ENCODE results near the gene HOXD10. TPM values are rescaled to one million over a fixed set of nuclear protein-coding genes. Genes with fewer than 3 reads are reported as not detected.

HOXD10 gene
- polyA plus RNA-seq, 4 donors: 0.09 TPM; not detected in 3

DNA sequence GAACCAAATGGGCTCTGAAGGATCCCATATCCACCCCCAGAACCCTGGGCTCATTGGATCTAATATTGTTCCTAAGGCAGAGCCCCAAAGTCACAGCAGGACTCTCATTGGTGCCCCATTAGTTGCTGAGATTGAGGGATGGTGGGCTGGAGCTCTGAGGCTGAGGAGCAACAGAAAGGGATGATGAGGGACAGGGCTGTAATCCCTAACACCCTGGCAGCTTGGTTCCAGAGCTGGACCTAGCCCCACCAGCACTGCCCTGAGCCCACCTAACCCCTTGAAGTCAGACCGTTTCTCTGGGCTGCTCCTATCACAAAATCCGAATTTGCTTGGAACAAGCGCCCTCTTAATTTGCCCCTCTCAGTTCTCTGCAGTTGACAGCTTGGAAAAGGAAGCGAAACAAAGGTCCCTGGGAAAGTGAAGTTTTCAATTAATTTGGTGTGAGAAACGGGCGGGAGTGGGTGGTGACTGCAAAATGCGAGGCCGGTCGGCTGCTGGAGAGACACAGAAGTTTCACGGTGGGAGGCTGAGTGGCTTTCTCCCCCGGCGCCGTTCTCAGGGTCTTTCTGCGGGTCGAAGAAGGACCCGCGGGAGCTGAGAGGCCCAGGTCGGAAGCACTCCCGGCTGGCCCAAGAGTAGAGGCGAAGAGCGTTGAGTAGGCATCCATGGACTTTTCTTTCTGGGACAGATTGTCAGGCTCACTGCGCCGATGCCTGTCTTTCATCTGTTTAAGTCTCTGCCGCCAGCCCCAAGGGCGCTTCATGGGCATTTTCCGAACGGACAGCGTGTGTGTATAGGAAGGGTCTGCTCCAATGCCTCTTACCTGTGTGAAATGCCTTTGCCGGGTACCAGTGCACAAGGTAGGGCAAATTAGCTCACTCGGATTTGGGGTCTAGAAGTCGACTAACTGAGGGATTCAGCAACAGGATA is 25.0 kb upstream of the HOXD10 start:
- no peak for DNase-seq
- H3K4me1 ChIP-seq (ENCODE audit: control insufficient read depth in 3 of 3, insufficient read depth in 2 of 3, low read depth in 1 of 3, low read length in 2 of 3): peaks cover 0 to 11% (median 0%) of the 10 kb centered on the region in 3 donors
- H3K4me3 ChIP-seq (ENCODE audit: low read depth in 1 of 3, low read length in 3 of 3): no peak overlapping the region
- no peak overlapping the region for H3K27ac ChIP-seq (ENCODE audit: low read depth in 1 of 3, low read length in 2 of 3)
- FAIRE-seq: no peak
- 5 to 7% (median 6%) methylated on average over 31 of the region's 31 CpGs for WGBS, 3 donors
- H3K9me3 ChIP-seq (ENCODE audit: control insufficient read depth in 2 of 2, insufficient read depth in 1 of 2, low read depth in 1 of 2, low read length in 1 of 2): peaks cover 0 to 4% of the 10 kb centered on the region in 2 donors
- H3K36me3 ChIP-seq (ENCODE audit: control insufficient read depth in 3 of 3, insufficient read depth in 2 of 3, low read depth in 1 of 3, low read length in 3 of 3): no peaks in the 10 kb centered on the region
- peaks cover 19 to 94% (median 68%) of the 10 kb centered on the region in 3 donors for H3K27me3 ChIP-seq (ENCODE audit: control insufficient read depth in 3 of 3, insufficient read depth in 3 of 3, low read length in 3 of 3)

DNA sequence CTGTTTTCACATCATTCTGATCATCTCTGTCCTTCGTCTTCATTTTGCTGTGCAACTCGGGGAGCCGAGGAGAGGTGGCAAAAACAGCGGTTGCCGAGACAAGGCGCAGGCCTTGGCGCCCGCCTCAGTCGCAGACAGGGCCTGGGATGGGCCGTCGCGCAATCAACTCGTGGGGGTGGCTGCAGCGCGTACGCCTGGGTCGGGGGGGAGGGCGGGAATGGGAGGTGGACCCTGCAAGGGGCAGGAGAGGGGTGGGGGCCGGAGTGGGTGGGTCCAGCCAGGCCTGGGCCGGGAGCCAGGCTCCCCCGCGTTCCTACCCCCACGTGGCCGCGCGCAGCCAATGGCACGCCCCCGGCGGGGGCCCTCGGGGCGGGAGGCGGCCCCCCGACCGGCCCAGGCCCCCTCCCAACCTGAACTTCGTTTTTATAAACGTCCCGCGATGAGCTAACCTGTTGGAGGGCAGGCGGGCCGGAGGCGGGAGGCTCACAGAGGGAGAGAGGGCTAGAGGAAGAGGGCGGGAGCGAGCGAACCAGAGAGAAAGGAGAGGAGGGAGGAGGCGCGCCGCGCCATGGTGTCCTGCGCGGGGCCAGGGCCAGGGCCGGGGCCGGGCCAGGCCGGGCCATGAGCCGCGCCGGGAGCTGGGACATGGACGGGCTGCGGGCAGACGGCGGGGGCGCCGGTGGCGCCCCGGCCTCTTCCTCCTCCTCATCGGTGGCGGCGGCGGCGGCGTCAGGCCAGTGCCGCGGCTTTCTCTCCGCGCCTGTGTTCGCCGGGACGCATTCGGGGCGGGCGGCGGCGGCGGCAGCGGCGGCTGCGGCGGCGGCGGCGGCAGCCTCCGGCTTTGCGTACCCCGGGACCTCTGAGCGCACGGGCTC is 24.1 kb upstream of the HOXD10 start, which contains the start of gene HOXD13:
Gene HOXD13, plus strand, starts transcription at position 452 of the 875 bp plus-strand sequence. Its CDS starts 170 bp downstream, at position 622.
- no peaks in the 10 kb centered on the region for H3K36me3 ChIP-seq (ENCODE audit: control insufficient read depth in 3 of 3, insufficient read depth in 2 of 3, low read depth in 1 of 3, low read length in 3 of 3)
- H3K27me3 ChIP-seq (ENCODE audit: control insufficient read depth in 3 of 3, insufficient read depth in 3 of 3, low read length in 3 of 3): peaks cover 19 to 94% (median 73%) of the 10 kb centered on the region in 3 donors
- H3K27ac ChIP-seq (ENCODE audit: low read depth in 1 of 3, low read length in 2 of 3): no peak within 1 kb of the TSS
- H3K4me1 ChIP-seq (ENCODE audit: control insufficient read depth in 3 of 3, insufficient read depth in 2 of 3, low read depth in 1 of 3, low read length in 2 of 3): peaks cover 0 to 20% (median 3%) of the 10 kb centered on the region in 3 donors
- 2 to 6% (median 4%) methylated on average over 60 to 95 of the region's 95 CpGs for WGBS, 3 donors
- peaks cover 0 to 4% of the 10 kb centered on the region in 2 donors for H3K9me3 ChIP-seq (ENCODE audit: control insufficient read depth in 2 of 2, insufficient read depth in 1 of 2, low read depth in 1 of 2, low read length in 1 of 2)
- no peak for FAIRE-seq
- H3K4me3 ChIP-seq (ENCODE audit: low read depth in 1 of 3, low read length in 3 of 3): peak within 1 kb of the TSS in 1 of 3 donors; percentile 41
- peak in 1 of 2 donors; percentile 54 for DNase-seq

DNA sequence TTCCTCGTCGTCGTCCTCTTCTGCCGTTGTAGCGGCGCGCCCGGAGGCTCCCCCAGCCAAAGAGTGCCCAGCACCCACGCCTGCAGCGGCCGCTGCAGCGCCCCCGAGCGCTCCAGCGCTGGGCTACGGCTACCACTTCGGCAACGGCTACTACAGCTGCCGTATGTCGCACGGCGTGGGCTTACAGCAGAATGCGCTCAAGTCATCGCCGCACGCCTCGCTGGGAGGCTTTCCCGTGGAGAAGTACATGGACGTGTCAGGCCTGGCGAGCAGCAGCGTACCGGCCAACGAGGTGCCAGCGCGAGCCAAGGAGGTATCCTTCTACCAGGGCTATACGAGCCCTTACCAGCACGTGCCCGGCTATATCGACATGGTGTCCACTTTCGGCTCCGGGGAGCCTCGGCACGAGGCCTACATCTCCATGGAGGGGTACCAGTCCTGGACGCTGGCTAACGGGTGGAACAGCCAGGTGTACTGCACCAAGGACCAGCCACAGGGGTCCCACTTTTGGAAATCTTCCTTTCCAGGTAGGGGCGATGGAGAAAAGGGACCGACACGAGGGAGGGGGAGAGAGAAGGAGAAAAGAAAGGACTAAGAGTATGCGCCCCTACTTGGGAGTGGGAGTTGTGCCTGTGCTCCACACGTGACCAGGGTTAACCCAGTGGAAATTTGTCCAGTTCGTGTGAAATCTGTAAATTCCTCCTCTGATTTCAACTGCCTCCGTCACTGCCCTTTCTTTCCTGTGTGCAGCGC is 23.3 kb upstream of the HOXD10 start:
- H3K36me3 ChIP-seq (ENCODE audit: control insufficient read depth in 3 of 3, insufficient read depth in 2 of 3, low read depth in 1 of 3, low read length in 3 of 3): no peaks in the 10 kb centered on the region
- H3K4me3 ChIP-seq (ENCODE audit: low read depth in 1 of 3, low read length in 3 of 3): peak overlapping the region in 1 of 3 donors; percentile 41
- no peak overlapping the region for H3K27ac ChIP-seq (ENCODE audit: low read depth in 1 of 3, low read length in 2 of 3)
- FAIRE-seq (no peak), DNase-seq (peak in 1 of 2 donors; percentile 48)
- peaks cover 15 to 94% (median 73%) of the 10 kb centered on the region in 3 donors for H3K27me3 ChIP-seq (ENCODE audit: control insufficient read depth in 3 of 3, insufficient read depth in 3 of 3, low read length in 3 of 3)
- peaks cover 0 to 2% of the 10 kb centered on the region in 2 donors for H3K9me3 ChIP-seq (ENCODE audit: control insufficient read depth in 2 of 2, insufficient read depth in 1 of 2, low read depth in 1 of 2, low read length in 1 of 2)
- WGBS, 3 donors: 4 to 6% (median 4%) methylated on average over 45 to 53 of the region's 53 CpGs
- peaks cover 0 to 13% (median 3%) of the 10 kb centered on the region in 3 donors for H3K4me1 ChIP-seq (ENCODE audit: control insufficient read depth in 3 of 3, insufficient read depth in 2 of 3, low read depth in 1 of 3, low read length in 2 of 3)

DNA sequence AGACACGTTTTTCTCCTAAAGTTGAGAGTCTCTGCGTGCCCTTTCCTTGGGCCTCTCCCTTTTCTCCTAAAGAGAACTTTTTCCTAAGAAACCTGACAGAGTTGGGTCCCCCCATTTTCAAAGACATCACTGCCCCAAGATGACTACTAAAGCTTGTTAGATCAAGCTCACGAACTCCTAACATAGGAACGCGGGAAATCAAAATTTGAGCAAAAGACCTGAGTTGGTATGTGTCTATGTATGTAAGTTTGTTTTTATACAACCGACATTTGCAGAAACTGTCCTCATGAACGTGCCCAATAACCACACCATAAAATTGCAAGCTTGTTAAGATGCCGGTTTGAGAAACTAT is 22.7 kb upstream of the HOXD10 start:
- DNase-seq: no peak
- Histone ChIP-seq H3K4me3 (ENCODE audit: low read depth in 1 of 3, low read length in 3 of 3) (no peak overlapping the region), H3K9me3 (ENCODE audit: control insufficient read depth in 2 of 2, insufficient read depth in 1 of 2, low read depth in 1 of 2, low read length in 1 of 2) (peaks cover 0 to under 1% of the 10 kb centered on the region in 2 donors), H3K27ac (ENCODE audit: low read depth in 1 of 3, low read length in 2 of 3) (no peak overlapping the region), H3K4me1 (ENCODE audit: control insufficient read depth in 3 of 3, insufficient read depth in 2 of 3, low read depth in 1 of 3, low read length in 2 of 3) (peaks cover 0 to 13% (median 3%) of the 10 kb centered on the region in 3 donors), H3K36me3 (ENCODE audit: control insufficient read depth in 3 of 3, insufficient read depth in 2 of 3, low read depth in 1 of 3, low read length in 3 of 3) (no peaks in the 10 kb centered on the region), H3K27me3 (ENCODE audit: control insufficient read depth in 3 of 3, insufficient read depth in 3 of 3, low read length in 3 of 3) (peaks cover 15 to 94% (median 73%) of the 10 kb centered on the region in 3 donors)
- WGBS, 3 donors: 7 to 9% (median 8%) methylated on average over 8 of the region's 8 CpGs
- no peak for FAIRE-seq

DNA sequence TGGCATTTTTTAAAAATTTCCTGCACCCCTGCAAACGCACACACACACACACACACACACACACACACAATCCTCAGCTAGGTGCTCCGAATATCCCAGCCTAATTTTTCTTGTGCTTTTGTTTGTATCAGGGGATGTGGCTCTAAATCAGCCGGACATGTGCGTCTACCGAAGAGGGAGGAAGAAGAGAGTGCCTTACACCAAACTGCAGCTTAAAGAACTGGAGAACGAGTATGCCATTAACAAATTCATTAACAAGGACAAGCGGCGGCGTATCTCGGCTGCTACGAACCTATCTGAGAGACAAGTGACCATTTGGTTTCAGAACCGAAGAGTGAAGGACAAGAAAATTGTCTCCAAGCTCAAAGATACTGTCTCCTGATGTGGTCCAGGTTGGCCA is 22.2 kb upstream of the HOXD10 start:
- H3K36me3 ChIP-seq (ENCODE audit: control insufficient read depth in 3 of 3, insufficient read depth in 2 of 3, low read depth in 1 of 3, low read length in 3 of 3): no peaks in the 10 kb centered on the region
- WGBS, 3 donors: 7 to 13% (median 11%) methylated on average over 12 of the region's 12 CpGs
- no peak for FAIRE-seq

DNA sequence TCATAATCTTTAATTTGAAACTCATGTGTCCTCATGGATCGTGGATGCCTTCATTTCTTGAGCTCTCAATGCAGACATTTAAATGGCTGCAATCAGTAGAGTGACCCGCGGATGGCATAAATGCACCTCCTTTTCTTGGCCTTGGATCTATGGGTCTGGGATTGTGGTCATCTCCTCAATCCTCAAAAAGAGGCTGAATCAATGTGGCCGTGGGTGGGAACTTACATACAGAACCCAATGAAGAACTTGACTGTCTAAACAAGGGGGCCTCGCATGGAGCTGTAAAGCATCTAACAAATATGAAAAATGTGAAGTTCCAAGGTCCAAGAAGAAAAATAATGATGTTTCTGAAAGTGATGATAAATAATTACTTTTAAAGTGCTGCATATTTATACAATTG is 21.2 kb upstream of the HOXD10 start:
- no peak for DNase-seq
- WGBS, 3 donors: 12 to 25% (median 14%) methylated on average over 5 of the region's 5 CpGs
- peaks cover 0 to 13% (median 3%) of the 10 kb centered on the region in 3 donors for H3K4me1 ChIP-seq (ENCODE audit: control insufficient read depth in 3 of 3, insufficient read depth in 2 of 3, low read depth in 1 of 3, low read length in 2 of 3)
- H3K9me3 ChIP-seq (ENCODE audit: control insufficient read depth in 2 of 2, insufficient read depth in 1 of 2, low read depth in 1 of 2, low read length in 1 of 2): no peaks in the 10 kb centered on the region
- no peaks in the 10 kb centered on the region for H3K36me3 ChIP-seq (ENCODE audit: control insufficient read depth in 3 of 3, insufficient read depth in 2 of 3, low read depth in 1 of 3, low read length in 3 of 3)
- H3K4me3 ChIP-seq (ENCODE audit: low read depth in 1 of 3, low read length in 3 of 3): no peak overlapping the region
- H3K27me3 ChIP-seq (ENCODE audit: control insufficient read depth in 3 of 3, insufficient read depth in 3 of 3, low read length in 3 of 3): peaks cover 23 to 95% (median 74%) of the 10 kb centered on the region in 3 donors
- no peak overlapping the region for H3K27ac ChIP-seq (ENCODE audit: low read depth in 1 of 3, low read length in 2 of 3)
- FAIRE-seq: no peak

More for the DNA sequence above, 22.2 kb upstream of the HOXD10 start:
- H3K4me3 ChIP-seq (ENCODE audit: low read depth in 1 of 3, low read length in 3 of 3): no peak overlapping the region
- H3K9me3 ChIP-seq (ENCODE audit: control insufficient read depth in 2 of 2, insufficient read depth in 1 of 2, low read depth in 1 of 2, low read length in 1 of 2): no peaks in the 10 kb centered on the region
- H3K27ac ChIP-seq (ENCODE audit: low read depth in 1 of 3, low read length in 2 of 3): no peak overlapping the region
- peaks cover 15 to 94% (median 73%) of the 10 kb centered on the region in 3 donors for H3K27me3 ChIP-seq (ENCODE audit: control insufficient read depth in 3 of 3, insufficient read depth in 3 of 3, low read length in 3 of 3)
- H3K4me1 ChIP-seq (ENCODE audit: control insufficient read depth in 3 of 3, insufficient read depth in 2 of 3, low read depth in 1 of 3, low read length in 2 of 3): peaks cover 0 to 13% (median 3%) of the 10 kb centered on the region in 3 donors
- DNase-seq: no peak

DNA sequence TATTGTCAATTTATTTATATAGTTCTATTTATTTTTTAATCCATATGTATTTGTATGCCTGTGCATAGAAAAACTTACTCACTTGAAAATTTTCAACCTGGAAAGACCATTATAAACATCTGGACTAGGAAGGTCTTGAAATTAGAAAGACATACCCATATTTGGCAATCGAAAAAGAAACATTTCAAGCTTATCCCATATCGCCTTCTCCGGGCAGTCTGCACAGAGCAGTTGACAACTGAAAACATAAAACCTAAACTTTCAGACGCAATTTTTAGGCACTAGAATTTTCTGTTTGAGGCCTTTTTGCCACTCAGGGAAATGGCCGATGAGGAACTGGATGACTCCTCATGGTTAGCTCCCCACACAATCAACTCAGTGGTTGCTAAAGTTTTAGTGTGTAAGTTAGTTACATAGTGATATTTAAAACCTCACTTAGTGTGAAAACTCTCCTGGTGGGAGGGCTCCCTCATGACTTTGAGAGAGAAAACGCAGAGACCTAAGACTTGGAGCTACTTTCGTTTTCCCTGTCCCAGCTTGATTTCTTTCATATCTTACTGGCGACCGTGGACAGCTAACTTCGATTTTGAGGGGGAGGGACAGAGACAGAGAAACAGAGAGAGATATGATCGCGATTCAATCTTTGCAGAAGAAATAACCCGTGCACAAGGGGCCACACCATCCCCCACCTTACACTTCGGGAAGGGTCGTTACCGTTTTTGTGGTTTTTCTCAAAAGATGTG is 20.2 kb upstream of the HOXD10 start:
- Histone ChIP-seq H3K9me3 (ENCODE audit: control insufficient read depth in 2 of 2, insufficient read depth in 1 of 2, low read depth in 1 of 2, low read length in 1 of 2) (no peaks in the 10 kb centered on the region), H3K27ac (ENCODE audit: low read depth in 1 of 3, low read length in 2 of 3) (no peak overlapping the region), H3K4me1 (ENCODE audit: control insufficient read depth in 3 of 3, insufficient read depth in 2 of 3, low read depth in 1 of 3, low read length in 2 of 3) (peaks cover 0 to 13% (median 3%) of the 10 kb centered on the region in 3 donors), H3K36me3 (ENCODE audit: control insufficient read depth in 3 of 3, insufficient read depth in 2 of 3, low read depth in 1 of 3, low read length in 3 of 3) (no peaks in the 10 kb centered on the region), H3K27me3 (ENCODE audit: control insufficient read depth in 3 of 3, insufficient read depth in 3 of 3, low read length in 3 of 3) (peaks cover 18 to 95% (median 78%) of the 10 kb centered on the region in 3 donors), H3K4me3 (ENCODE audit: low read depth in 1 of 3, low read length in 3 of 3) (peak overlapping the region in 2 of 3 donors; percentile 31 to 48)
- FAIRE-seq (no peak), DNase-seq (peak; percentile 29 to 53)
- WGBS, 3 donors: 6 to 9% (median 8%) methylated on average over 16 of the region's 16 CpGs
